MM.1S (cell line): ENCODE results near the gene AKR1C1.
"Not testable (repeated sequence)": the region's sequence is repeated elsewhere in the genome, so short reads cannot be mapped to it uniquely, and the experiment has no call there.

Experiments
- CTCF ChIP-seq: fragments of 300-600 bp; sonication (generic); IDR thresholded peaks from 2 replicates; pipeline ENCODE4 v1.5.1; 2016; ENCODE audit warnings: antibody characterized with exemption, low read length, mixed read lengths
- EZH2phosphoT487 ChIP-seq: fragments of 300-600 bp; sonication (generic); IDR thresholded peaks from 2 replicates; pipeline ENCODE4 v1.6.1; 2018; ENCODE audit warnings: antibody characterized with exemption, low read length

- not testable (repeated sequence) for TF ChIP-seq CTCF, EZH2phosphoT487
Measured at GRCh38 chr10:4965763-4966162, 2.5 kb downstream of the AKR1C1 start.
